Astrocyte (in vitro differentiated cells and primary cell): ENCODE results near the gene TOP3A. TPM values are rescaled to one million over a fixed set of nuclear protein-coding genes. Genes with fewer than 3 reads are reported as not detected.
"Not testable (repeated sequence)": the region's sequence is repeated elsewhere in the genome, so short reads cannot be mapped to it uniquely, and the experiment has no call there.

Source experiments
- DNase-seq: peaks from one replicate; pipeline ENCODE4 v3.0.0-alpha.2; 2010; ENCODE audit warnings: low read depth
- FAIRE-seq: peaks from 2 replicates; lab custom pipeline; 2011; peaks lifted over from hg19 to GRCh38; lab: Jason Lieb, UNC
- H2AFZ ChIP-seq: 2 replicates; pipeline ENCODE4 v1.6.0; 2012; ENCODE audit warnings: low read depth, low read length, inconsistent platforms
- H3K27ac ChIP-seq: 2 replicates; pipeline ENCODE4 v1.5.1; 2011; ENCODE audit warnings: low read depth, low read length, inconsistent platforms
- H3K27me3 ChIP-seq: 2 replicates; pipeline ENCODE4 v1.6.0; 2011; ENCODE audit warnings: low read length, inconsistent platforms; ENCODE audit not compliant: insufficient read depth
- H3K36me3 ChIP-seq: 2 replicates; pipeline ENCODE4 v1.5.1; 2011; ENCODE audit warnings: low read length, inconsistent platforms; ENCODE audit not compliant: insufficient read depth
- H3K4me1 ChIP-seq: 2 replicates; pipeline ENCODE4 v1.5.1; 2011; ENCODE audit warnings: low read length, inconsistent platforms; ENCODE audit not compliant: insufficient read depth
- H3K4me2 ChIP-seq: 2 replicates; pipeline ENCODE4 v1.6.0; 2012; ENCODE audit warnings: low read length, inconsistent platforms
- H3K4me3 ChIP-seq: 2 replicates; pipeline ENCODE4 v1.5.1; 2011; ENCODE audit warnings: low read depth, mild to moderate bottlenecking, low read length, inconsistent platforms; ENCODE audit not compliant: insufficient read depth
- H3K79me2 ChIP-seq: 2 replicates; pipeline ENCODE4 v1.6.0; 2012; ENCODE audit warnings: mild to moderate bottlenecking, low read length, inconsistent platforms; ENCODE audit not compliant: insufficient read depth
- H3K9ac ChIP-seq: 2 replicates; pipeline ENCODE4 v1.6.0; 2012; ENCODE audit warnings: mild to moderate bottlenecking, low read length, inconsistent platforms
- H3K9me3 ChIP-seq: 2 replicates; pipeline ENCODE4 v1.5.1; 2012; ENCODE audit warnings: low read depth, mild to moderate bottlenecking, low read length, inconsistent platforms; ENCODE audit not compliant: insufficient read depth
- H4K20me1 ChIP-seq: 2 replicates; pipeline ENCODE4 v1.6.0; 2012; ENCODE audit warnings: low read length, inconsistent platforms; ENCODE audit not compliant: insufficient read depth
- H3K27ac Mint-ChIP-seq: one replicate; pipeline ENCODE4 v1.8.0; 2021; ENCODE audit warnings: mild to moderate bottlenecking, mixed read lengths; ENCODE audit not compliant: unreplicated experiment
- H3K27me3 Mint-ChIP-seq: one replicate; pipeline ENCODE4 v1.8.0; 2021; ENCODE audit warnings: low read depth, mixed read lengths; ENCODE audit not compliant: unreplicated experiment
- H3K36me3 Mint-ChIP-seq: one replicate; pipeline ENCODE4 v1.8.0; 2021; ENCODE audit warnings: low read depth, mixed read lengths; ENCODE audit not compliant: unreplicated experiment
- H3K4me1 Mint-ChIP-seq: one replicate; pipeline ENCODE4 v1.8.0; 2021; ENCODE audit warnings: low read depth, mixed read lengths; ENCODE audit not compliant: unreplicated experiment
- H3K4me3 Mint-ChIP-seq: one replicate; pipeline ENCODE4 v1.8.0; 2021; ENCODE audit warnings: mild to moderate bottlenecking, moderate library complexity, mixed read lengths; ENCODE audit not compliant: unreplicated experiment
- H3K9me3 Mint-ChIP-seq: one replicate; pipeline ENCODE4 v1.8.0; 2021; ENCODE audit warnings: mild to moderate bottlenecking, mixed read lengths; ENCODE audit not compliant: unreplicated experiment
- CTCF ChIP-seq: IDR thresholded peaks from 2 replicates; pipeline ENCODE4 v1.5.1; 2011; ENCODE audit warnings: low read depth, mild to moderate bottlenecking, inconsistent platforms, low read length, moderate library complexity; ENCODE audit not compliant: insufficient read depth
- EZH2 ChIP-seq: IDR thresholded peaks from 2 replicates; pipeline ENCODE4 v1.6.1; 2012; ENCODE audit warnings: mild to moderate bottlenecking, low read length, inconsistent platforms; ENCODE audit not compliant: insufficient read depth
- total RNA-seq: library from RNA; stranded (reverse); gene quantifications from 2 replicates; pipeline ENCODE4 v1.2.1, GENCODE V29; 2021

TOP3A gene
- total RNA-seq, 1 donor from 2014 or later = 31.0 TPM

DNA sequence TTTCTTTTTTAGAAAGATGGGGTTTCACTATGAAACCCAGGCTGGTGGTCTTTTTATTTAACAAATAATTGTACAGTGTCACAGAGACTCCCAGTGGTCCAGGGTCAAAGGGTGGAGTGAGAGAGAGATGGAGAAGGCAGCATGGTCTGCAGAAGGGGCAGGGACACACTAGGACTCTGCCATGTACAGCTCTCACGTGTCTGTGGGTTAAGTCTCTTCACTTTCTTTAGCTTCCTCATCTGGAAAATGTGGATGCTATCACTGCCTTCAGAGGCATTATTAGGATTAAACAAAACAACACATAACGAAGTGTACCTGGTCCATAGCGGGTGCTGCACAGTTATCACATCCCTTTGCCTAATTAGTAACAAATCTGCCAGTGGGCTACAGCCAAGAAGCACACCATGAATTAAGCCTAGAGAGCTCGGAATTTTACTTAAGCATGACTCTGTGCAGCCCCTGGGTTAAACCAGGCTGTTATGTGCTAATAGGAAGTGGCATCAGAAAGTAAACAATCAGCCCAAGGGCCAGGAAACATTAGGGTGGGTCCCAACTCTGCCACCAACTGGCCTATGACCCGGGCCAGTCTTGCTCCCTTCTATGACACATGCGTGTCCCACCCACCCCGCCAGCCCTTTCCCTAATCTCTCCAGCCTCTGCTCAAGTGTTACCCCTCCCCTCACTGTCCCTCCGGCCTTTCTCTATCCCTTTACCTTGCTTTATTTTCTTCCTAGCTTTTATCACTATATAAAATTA lies 13.9 kb downstream of the TOP3A start:
- FAIRE-seq = no peak
- H3K4me3 Mint-ChIP-seq = no peak overlapping the region

DNA sequence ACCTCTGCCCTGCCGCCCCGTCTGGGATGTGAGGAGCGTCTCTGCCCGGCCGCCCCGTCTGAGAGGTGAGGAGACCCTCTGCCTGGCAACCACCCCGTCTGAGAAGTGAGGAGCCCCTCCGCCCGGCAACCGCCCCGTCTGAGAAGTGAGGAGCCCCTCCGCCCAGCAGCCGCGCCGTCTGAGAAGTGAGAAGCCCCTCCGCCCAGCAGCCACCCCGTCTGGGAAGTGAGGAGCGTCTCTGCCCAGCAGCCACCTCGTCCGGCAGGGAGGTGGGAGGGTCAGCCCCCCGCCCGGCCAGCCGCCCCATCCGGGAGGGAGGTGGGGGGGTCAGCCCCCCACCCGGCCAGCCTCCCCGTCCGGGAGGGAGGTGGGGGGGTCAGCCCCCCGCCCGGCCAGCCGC lies 16.7 kb downstream of the TOP3A start:
- H3K9me3 ChIP-seq, DNase-seq, H3K4me3 Mint-ChIP-seq, H3K4me1 Mint-ChIP-seq, H3K79me2 ChIP-seq, H2AFZ ChIP-seq, H3K27ac Mint-ChIP-seq, FAIRE-seq, H3K4me1 ChIP-seq, H4K20me1 ChIP-seq, H3K4me3 ChIP-seq, H3K9ac ChIP-seq, H3K4me2 ChIP-seq, H3K27me3 Mint-ChIP-seq, H3K27me3 ChIP-seq, H3K9me3 Mint-ChIP-seq, H3K27ac ChIP-seq: not testable (repeated sequence)
- peaks cover 23% of the 10 kb centered on the region for H3K36me3 Mint-ChIP-seq
- peaks cover 38% of the 10 kb centered on the region for H3K36me3 ChIP-seq

More for the DNA sequence above, 13.9 kb downstream of the TOP3A start:
- H3K27ac Mint-ChIP-seq = no peak overlapping the region
- peaks cover 2% of the 10 kb centered on the region for H3K9me3 Mint-ChIP-seq
- Histone ChIP-seq H3K4me1 (no peaks in the 10 kb centered on the region), H3K9me3 (no peaks in the 10 kb centered on the region), H3K79me2 (peaks cover 2% of the 10 kb centered on the region), H3K27ac (no peak overlapping the region), H3K9ac (no peak overlapping the region), H3K36me3 (peaks cover 48% of the 10 kb centered on the region), H3K27me3 (no peaks in the 10 kb centered on the region), H3K4me3 (no peak overlapping the region), H2AFZ (no peak overlapping the region), H3K4me2 (no peak overlapping the region), H4K20me1 (peaks cover 8% of the 10 kb centered on the region)
- TF ChIP-seq CTCF (no peak), EZH2 (no peak)
- DNase-seq = no peak
- H3K27me3 Mint-ChIP-seq = no peaks in the 10 kb centered on the region
- H3K36me3 Mint-ChIP-seq = peaks cover 28% of the 10 kb centered on the region
- no peaks in the 10 kb centered on the region for H3K4me1 Mint-ChIP-seq

DNA sequence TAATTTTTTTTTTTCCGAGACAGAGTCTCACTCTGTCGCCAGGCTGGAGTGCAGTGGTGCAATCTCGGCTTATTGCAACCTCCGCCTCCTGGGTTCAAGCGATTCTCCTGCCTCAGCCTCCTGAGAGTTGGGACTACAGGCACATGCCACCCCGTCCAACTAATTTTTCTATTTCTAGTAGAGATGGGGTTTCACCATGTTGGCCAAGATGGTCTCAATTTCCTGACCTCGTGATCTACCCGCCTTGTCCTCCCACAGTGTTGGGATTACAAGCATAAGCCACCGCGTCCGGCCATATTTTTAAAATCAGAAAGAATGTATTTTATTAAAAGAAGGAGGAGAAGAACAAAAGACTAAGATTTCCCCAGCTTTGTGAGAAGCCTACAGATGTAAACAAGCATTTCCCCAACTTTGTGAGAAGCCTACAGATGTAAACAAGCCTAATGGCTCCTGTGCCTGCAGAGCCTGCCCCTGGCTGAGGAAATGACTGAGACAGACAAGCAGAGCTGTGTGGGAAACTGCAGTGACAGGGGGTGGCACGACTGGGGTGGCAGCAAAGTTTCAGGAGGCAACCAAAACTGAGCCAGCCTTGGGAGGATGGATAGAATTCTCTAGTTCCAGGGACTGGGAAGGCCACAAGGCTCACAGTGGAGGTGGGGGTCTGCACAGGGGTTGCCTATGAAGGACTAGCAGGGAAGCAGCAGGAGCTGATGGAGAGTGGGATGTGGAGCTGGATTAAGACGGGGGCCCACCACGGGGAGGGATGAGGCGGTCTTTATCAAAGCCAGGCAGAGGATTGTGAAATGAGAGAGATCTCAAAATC lies 22.9 kb downstream of the TOP3A start:
- Histone ChIP-seq H3K27ac (no peak overlapping the region), H3K27me3 (no peaks in the 10 kb centered on the region), H2AFZ (no peak overlapping the region), H4K20me1 (peaks cover 4% of the 10 kb centered on the region), H3K4me2 (no peak overlapping the region), H3K9me3 (no peaks in the 10 kb centered on the region), H3K36me3 (peaks cover 32% of the 10 kb centered on the region), H3K4me1 (no peaks in the 10 kb centered on the region), H3K79me2 (no peaks in the 10 kb centered on the region), H3K4me3 (no peak overlapping the region), H3K9ac (no peak overlapping the region)
- Mint-ChIP-seq H3K4me3 (no peak overlapping the region), H3K4me1 (no peaks in the 10 kb centered on the region), H3K27me3 (no peaks in the 10 kb centered on the region), H3K27ac (no peak overlapping the region), H3K36me3 (peaks cover 28% of the 10 kb centered on the region), H3K9me3 (no peaks in the 10 kb centered on the region)
- no peak for FAIRE-seq
- DNase-seq = no peak
- TF ChIP-seq EZH2 (no peak), CTCF (no peak)
